ENCODE data around the gene NAA15. TPM values are rescaled to one million over a fixed set of nuclear protein-coding genes. Genes with fewer than 3 reads are reported as not detected.
A peak's percentile ranks its signal among the peaks of the same experiment; 100 is the strongest.

The NAA15 gene
- total and polyA plus RNA-seq, 7 donors: 17.2 to 53.7 (median 43.0) TPM

DNA sequence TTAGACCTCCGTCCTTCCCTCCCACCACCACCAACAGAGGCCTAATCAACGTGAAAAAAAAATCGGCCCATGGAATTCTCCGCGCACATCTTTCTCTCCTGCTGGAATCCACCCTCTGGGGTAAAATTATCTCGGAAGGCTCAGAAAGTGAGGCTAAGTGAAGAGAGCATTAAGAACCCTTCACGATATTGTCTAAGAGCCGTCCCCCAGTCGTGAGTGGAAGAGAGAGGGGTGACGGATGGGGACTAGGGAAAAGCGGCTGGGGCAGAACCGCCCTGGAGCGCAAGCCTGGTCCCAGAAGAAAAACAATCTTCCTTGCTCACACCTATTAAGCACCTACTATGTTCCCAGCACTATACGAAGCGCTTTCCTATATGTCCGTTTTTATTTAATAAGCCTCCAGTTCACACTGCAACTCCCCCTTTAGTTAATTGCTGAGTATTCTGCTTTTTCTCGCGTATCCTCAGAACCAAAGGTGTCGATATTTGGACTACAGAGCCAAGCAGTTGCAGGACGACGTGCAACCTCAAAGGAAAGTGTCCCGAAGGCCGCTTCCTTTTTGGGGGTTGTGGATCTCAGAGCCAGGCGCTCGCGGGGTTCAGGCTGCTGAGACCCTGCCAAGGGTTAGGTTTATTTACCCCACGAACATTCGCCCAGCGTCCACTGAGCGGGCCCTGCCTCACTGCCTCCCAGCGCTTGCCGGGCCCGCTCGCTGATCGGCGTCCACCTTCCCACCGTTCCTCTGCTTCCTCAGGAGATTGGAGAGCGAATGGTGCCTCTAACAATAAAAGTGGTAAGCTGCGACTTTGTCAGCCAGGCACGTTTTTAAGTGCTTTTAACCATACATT lies 22.2 kb upstream of the NAA15 start:
- TF ChIP-seq, protein P1, sequence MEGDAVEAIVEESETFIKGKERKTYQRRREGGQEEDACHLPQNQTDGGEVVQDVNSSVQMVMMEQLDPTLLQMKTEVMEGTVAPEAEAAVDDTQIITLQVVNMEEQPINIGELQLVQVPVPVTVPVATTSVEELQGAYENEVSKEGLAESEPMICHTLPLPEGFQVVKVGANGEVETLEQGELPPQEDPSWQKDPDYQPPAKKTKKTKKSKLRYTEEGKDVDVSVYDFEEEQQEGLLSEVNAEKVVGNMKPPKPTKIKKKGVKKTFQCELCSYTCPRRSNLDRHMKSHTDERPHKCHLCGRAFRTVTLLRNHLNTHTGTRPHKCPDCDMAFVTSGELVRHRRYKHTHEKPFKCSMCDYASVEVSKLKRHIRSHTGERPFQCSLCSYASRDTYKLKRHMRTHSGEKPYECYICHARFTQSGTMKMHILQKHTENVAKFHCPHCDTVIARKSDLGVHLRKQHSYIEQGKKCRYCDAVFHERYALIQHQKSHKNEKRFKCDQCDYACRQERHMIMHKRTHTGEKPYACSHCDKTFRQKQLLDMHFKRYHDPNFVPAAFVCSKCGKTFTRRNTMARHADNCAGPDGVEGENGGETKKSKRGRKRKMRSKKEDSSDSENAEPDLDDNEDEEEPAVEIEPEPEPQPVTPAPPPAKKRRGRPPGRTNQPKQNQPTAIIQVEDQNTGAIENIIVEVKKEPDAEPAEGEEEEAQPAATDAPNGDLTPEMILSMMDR (IDR thresholded peaks at IDR 0.05): no peak
- DNase-seq: no peak
- WGBS, 3 donors: 47 to 56% (median 47%) methylated on average over 40 of the region's 40 CpGs
- H3K9me3 ChIP-seq: no peaks in the 10 kb centered on the region
- ATAC-seq: no peak
- H3K27ac ChIP-seq: no peak overlapping the region
- intact Hi-C loops (cut with DNase I): loop anchor here in 1 of 2 donors (5.0 kb wide), 1 partner anchor 42 kb away; no protein-coding TSS in a partner anchor
- peaks cover 0 to 6% (median 2%) of the 10 kb centered on the region in 3 donors for H3K27me3 ChIP-seq (ENCODE audit: insufficient read depth in 3 of 3, low read length in 2 of 3)
- H3K4me3 ChIP-seq: peak overlapping the region; percentile 60
- H3K4me1 ChIP-seq: no peaks in the 10 kb centered on the region
- H3K36me3 ChIP-seq (ENCODE audit: insufficient read depth in 1 of 2, low read depth in 1 of 2): no peaks in the 10 kb centered on the region

DNA sequence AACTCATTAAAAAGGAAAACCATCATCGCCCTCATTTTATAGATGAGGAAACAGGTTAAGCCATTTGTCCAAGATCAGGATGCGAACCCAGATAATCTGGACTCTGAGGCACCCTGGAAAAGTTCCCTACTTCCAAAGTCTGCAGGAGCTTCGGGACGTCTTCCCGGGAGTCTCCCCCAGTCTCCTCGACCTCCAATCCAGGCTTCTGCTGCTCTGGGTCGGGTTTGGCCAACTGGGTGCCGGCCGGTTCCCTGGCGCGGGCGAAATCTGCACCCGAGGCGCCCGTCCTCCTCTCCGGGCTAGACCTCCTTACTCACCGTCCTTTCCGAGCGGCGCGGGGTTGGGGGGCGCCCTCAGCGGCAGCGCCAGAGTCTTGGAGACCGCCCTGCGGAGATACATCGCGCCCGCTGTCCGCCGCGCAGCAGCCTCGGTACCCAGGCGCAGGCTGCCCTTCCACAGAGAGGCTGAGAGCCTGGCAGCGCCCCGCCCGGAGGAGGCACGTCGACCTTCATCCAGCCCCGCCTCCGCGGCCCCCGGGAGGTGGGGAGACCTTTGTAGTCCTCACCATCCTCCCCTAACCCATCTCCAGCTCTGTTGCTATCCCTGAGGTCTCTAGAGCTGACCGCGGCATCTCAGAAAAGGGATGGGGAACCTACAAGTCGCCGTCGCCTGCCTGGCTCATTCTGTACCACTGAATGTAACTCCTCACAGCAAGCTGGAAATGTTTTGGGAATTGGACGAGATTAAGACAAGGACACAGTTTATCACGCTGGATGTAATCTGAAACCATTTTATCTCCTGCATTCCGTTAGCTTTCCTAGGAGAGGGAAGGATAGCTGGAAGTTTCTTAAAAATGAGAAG lies 21.3 kb upstream of the NAA15 start, which contains the start of gene MGARP:
MGARP (minus strand) TSS at position 466 of the 861 bp plus-strand sequence; CDS start at position 399, 67 bp downstream.
- Histone ChIP-seq H3K27ac (no peak within 1 kb of the TSS), H3K9me3 (no peaks in the 10 kb centered on the region), H3K27me3 (ENCODE audit: insufficient read depth in 3 of 3, low read length in 2 of 3) (peaks cover 0 to 6% (median 2%) of the 10 kb centered on the region in 3 donors), H3K4me3 (peak within 1 kb of the TSS; percentile 60), H3K36me3 (ENCODE audit: insufficient read depth in 1 of 2, low read depth in 1 of 2) (no peaks in the 10 kb centered on the region), H3K4me1 (no peaks in the 10 kb centered on the region)
- 9 to 15% (median 10%) methylated on average over 50 to 51 of the region's 51 CpGs for WGBS, 3 donors
- intact Hi-C loops (cut with DNase I): loop anchor here in 1 of 2 donors (5.0 kb wide), 1 partner anchor 43 kb away; no protein-coding TSS in a partner anchor
- DNase-seq (peak in 1 of 2 donors; percentile 31), ATAC-seq (peak in 3 of 4 donors; percentile 36 to 65 (median 38))
- TF ChIP-seq, protein P1 (IDR thresholded peaks at IDR 0.05): no peak

GRCh38 chr4:139282065-139282720 lies 19.1 kb upstream of the NAA15 start:
- TF ChIP-seq, protein P1 (IDR thresholded peaks at IDR 0.05): no peak
- DNase-seq (no peak), ATAC-seq (no peak)
- Histone ChIP-seq H3K4me3 (no peak overlapping the region), H3K36me3 (ENCODE audit: insufficient read depth in 1 of 2, low read depth in 1 of 2) (peaks cover 0 to under 1% of the 10 kb centered on the region in 2 donors), H3K27ac (no peak overlapping the region), H3K9me3 (no peaks in the 10 kb centered on the region), H3K27me3 (ENCODE audit: insufficient read depth in 3 of 3, low read length in 2 of 3) (peaks cover 0 to 6% (median 2%) of the 10 kb centered on the region in 3 donors), H3K4me1 (no peaks in the 10 kb centered on the region)
- intact Hi-C loops (cut with DNase I): no loop called here
- 73 to 84% (median 76%) methylated on average over 7 of the region's 7 CpGs for WGBS, 3 donors

- H3K27me3 ChIP-seq (ENCODE audit: insufficient read depth in 3 of 3, low read length in 2 of 3): peaks cover 0 to 6% (median 2%) of the 10 kb centered on the region in 3 donors
- H3K36me3 ChIP-seq (ENCODE audit: insufficient read depth in 1 of 2, low read depth in 1 of 2): peaks cover 0 to 6% of the 10 kb centered on the region in 2 donors
- intact Hi-C loops (cut with DNase I): no loop called here
- H3K27ac ChIP-seq: no peak overlapping the region
- DNase-seq (no peak), ATAC-seq (no peak)
- no peak overlapping the region for H3K4me3 ChIP-seq
- no peaks in the 10 kb centered on the region for H3K9me3 ChIP-seq
- TF ChIP-seq, protein P1 (IDR thresholded peaks at IDR 0.05): no peak
- no peaks in the 10 kb centered on the region for H3K4me1 ChIP-seq
Measured at GRCh38 chr4:139282721-139283075, 18.6 kb upstream of the NAA15 start.

All from psoas muscle (tissue), 8 donors.